SK-N-SH (cell line): Measurements from ENCODE around the gene PRPSAP2. TPM values are rescaled to one million over a fixed set of nuclear protein-coding genes. Genes with fewer than 3 reads are reported as not detected.

Experiments
- CTCF ChIA-PET: fragments of 300-600, 350-600 bp; formaldehyde crosslinking; extraction: SDS; loops from one replicate; lab custom pipeline; 2021; lab: Yijun Ruan, JAX
- POLR2A ChIA-PET: fragments of 350-600 bp; sonication (Branson Sonifier 250); formaldehyde crosslinking; extraction: SDS; loops from one replicate; lab custom pipeline; 2020; ENCODE audit warnings: antibody characterized with exemption, inconsistent platforms; lab: Yijun Ruan, JAX
- DNase-seq: peaks from one replicate; pipeline ENCODE4 v3.0.0; 2012
- H2AFZ ChIP-seq: fragments of 200-600 bp; sonication (generic); 2 replicates; pipeline ENCODE4 v1.8.1; 2016; ENCODE audit warnings: antibody characterized with exemption, mild to moderate bottlenecking, low read depth
- H3F3A ChIP-seq: fragments of 200-600 bp; sonication (generic); replicated peaks from 2 replicates; pipeline ENCODE3; 2016; ENCODE audit warnings: antibody characterized with exemption, mild to moderate bottlenecking; ENCODE audit not compliant: insufficient read depth
- H3K27ac ChIP-seq, 2 experiments: fragments of 200-500 bp in 1 of 2; fragments of 200-600 bp in 1 of 2; sonication (Bioruptor generic) in 1 of 2; sonication (generic), shearing (Covaris generic) in 1 of 2; 2 replicates each; pipeline versions ENCODE4 v1.5.1 to v1.6.1; 2014 to 2016; ENCODE audit warnings: low read depth in 2 of 2, inconsistent platforms in 1 of 2, low read length in 1 of 2, mild to moderate bottlenecking in 1 of 2, mixed read lengths in 1 of 2
- H3K27me3 ChIP-seq: fragments of 200-600 bp; sonication (generic), shearing (Covaris generic); 2 replicates; pipeline ENCODE4 v1.6.1; 2016; ENCODE audit warnings: mixed run types; ENCODE audit not compliant: insufficient read depth
- H3K36me3 ChIP-seq, 2 experiments: fragments of 200-500 bp in 1 of 2; fragments of 200-600 bp in 1 of 2; sonication (Bioruptor generic) in 1 of 2; sonication (generic) in 1 of 2; replicated peaks in 1 of 2; 2 replicates each; pipeline versions ENCODE3 to v1.5.1; 2014 to 2016; ENCODE audit warnings: low read length in 1 of 2, mild to moderate bottlenecking in 1 of 2; ENCODE audit not compliant: insufficient read depth in 2 of 2, control insufficient read depth in 1 of 2
- H3K4me1 ChIP-seq, 2 experiments: fragments of 200-500 bp in 1 of 2; fragments of 200-600 bp in 1 of 2; sonication (Bioruptor generic) in 1 of 2; sonication (generic), shearing (Covaris generic) in 1 of 2; 2 replicates each; pipeline versions ENCODE4 v1.5.1 to v1.6.1; 2014 to 2016; ENCODE audit warnings: low read depth in 1 of 2, low read length in 1 of 2, mixed run types in 1 of 2; ENCODE audit not compliant: insufficient read depth in 2 of 2, control insufficient read depth in 1 of 2
- H3K4me2 ChIP-seq: fragments of 200-600 bp; sonication (generic), shearing (Covaris generic); 2 replicates; pipeline ENCODE4 v1.6.1; 2017; ENCODE audit warnings: mixed run types
- H3K4me3 ChIP-seq, 2 experiments: fragments of 200-500 bp in 1 of 2; fragments of 200-600 bp in 1 of 2; sonication (Bioruptor generic) in 1 of 2; sonication (generic), shearing (Covaris generic) in 1 of 2; 2 replicates each; pipeline versions ENCODE4 v1.5.1 to v1.8.1; 2014 to 2016; ENCODE audit warnings: low read depth in 2 of 2, inconsistent platforms in 1 of 2, low read length in 1 of 2, mild to moderate bottlenecking in 1 of 2, mixed read lengths in 1 of 2, moderate library complexity in 1 of 2
- H3K79me2 ChIP-seq: fragments of 200-600 bp; sonication (generic); 2 replicates; pipeline ENCODE4 v1.8.1; 2017; ENCODE audit warnings: mild to moderate bottlenecking; ENCODE audit not compliant: insufficient read depth
- H3K9ac ChIP-seq: fragments of 200-600 bp; sonication (generic); 2 replicates; pipeline ENCODE4 v1.6.1; 2017; ENCODE audit warnings: mixed run types
- H3K9me2 ChIP-seq: fragments of 200-600 bp; sonication (generic); 2 replicates; pipeline ENCODE4 v1.6.1; 2017; ENCODE audit warnings: mixed run types
- H3K9me3 ChIP-seq: fragments of 200-600 bp; sonication (generic); 2 replicates; pipeline ENCODE4 v1.6.1; 2017; ENCODE audit warnings: mixed run types, mild to moderate bottlenecking, moderate library complexity
- H4K20me1 ChIP-seq: fragments of 200-600 bp; sonication (generic); 2 replicates; pipeline ENCODE4 v1.6.1; 2017; ENCODE audit warnings: mild to moderate bottlenecking, mixed run types; ENCODE audit not compliant: insufficient read depth
- CHD2 ChIP-seq: fragments of 150-350 bp; IDR thresholded peaks from 2 replicates; pipeline ENCODE4 v1.6.1; 2018; ENCODE audit warnings: low read length; ENCODE audit not compliant: partially characterized antibody
- CTCF ChIP-seq: fragments of 200-600 bp; sonication (generic); IDR thresholded peaks from 2 replicates; pipeline ENCODE4 v1.6.1; 2017; ENCODE audit warnings: antibody characterized with exemption, mild to moderate bottlenecking, moderate library complexity
- EZH2phosphoT487 ChIP-seq: fragments of 200-600 bp; sonication (generic); IDR thresholded peaks from 2 replicates; pipeline ENCODE4 v1.6.1; 2017; ENCODE audit warnings: low read depth, mixed run types, mild to moderate bottlenecking, antibody characterized with exemption, moderate library complexity, borderline replicate concordance
- GATA2 ChIP-seq: sonication (generic); formaldehyde crosslinking; IDR thresholded peaks from 2 replicates; pipeline ENCODE4 v1.5.0; 2020; ENCODE audit warnings: mild to moderate bottlenecking, missing genetic modification reagents
- MEF2A ChIP-seq: IDR thresholded peaks from 2 replicates; pipeline ENCODE4 v1.4.0; 2012; ENCODE audit warnings: low read depth, borderline replicate concordance
- POLR2AphosphoS5 ChIP-seq: IDR thresholded peaks from 2 replicates; pipeline ENCODE4 v1.6.1; 2012; ENCODE audit warnings: low read depth, low read length
- RAD21 ChIP-seq: IDR thresholded peaks from 2 replicates; pipeline ENCODE4 v1.6.1; 2012; ENCODE audit warnings: mild to moderate bottlenecking, low read length
- RCOR1 ChIP-seq: fragments of 150-350 bp; IDR thresholded peaks from 2 replicates; pipeline ENCODE4 v1.6.1; 2017; ENCODE audit warnings: antibody characterized with exemption, low read length
- REST ChIP-seq: IDR thresholded peaks from 2 replicates; pipeline ENCODE4 v1.6.1; 2012; ENCODE audit warnings: mild to moderate bottlenecking, low read depth, low read length, moderate library complexity
- SIN3A ChIP-seq: IDR thresholded peaks from 2 replicates; pipeline ENCODE4 v1.6.1; 2012; ENCODE audit warnings: low read depth, mild to moderate bottlenecking, low read length, moderate library complexity, borderline replicate concordance
- TAF1 ChIP-seq: IDR thresholded peaks from 2 replicates; pipeline ENCODE4 v1.6.1; 2012; ENCODE audit warnings: low read depth, mild to moderate bottlenecking, low read length, moderate library complexity, borderline replicate concordance
- TCF12 ChIP-seq: IDR thresholded peaks from 2 replicates; pipeline ENCODE4 v1.4.0; 2012
- USF2 ChIP-seq: fragments of 150-350 bp; IDR thresholded peaks from 2 replicates; pipeline ENCODE4 v1.6.1; 2017; ENCODE audit warnings: antibody characterized with exemption, low read length, low read depth, borderline replicate concordance
- YY1 ChIP-seq: IDR thresholded peaks from 2 replicates; pipeline ENCODE4 v1.4.0; 2012; ENCODE audit warnings: low read depth, mild to moderate bottlenecking
- WGBS: methylation state at CpG from one replicate; pipeline ENCODE4 v1.1.6; 2017; ENCODE audit warnings: low lambda C conversion rate; 5-methylcytosine and 5-hydroxymethylcytosine counted together
- polyA plus RNA-seq, 3 experiments: library from polyadenylated mRNA; depleted of rRNA; stranded (reverse); fragments of >200 nt; gene quantifications; 2 replicates each; pipeline ENCODE4 v1.2.3, GENCODE V29; 2012
- TF ChIP-seq, protein P1 (sequence below): IDR thresholded peaks from 2 replicates; pipeline ENCODE4; 2012
- TF ChIP-seq, protein P2 (sequence below): IDR thresholded peaks from 2 replicates; pipeline ENCODE4 v1.4.0; 2012; ENCODE audit warnings: low read depth

The PRPSAP2 gene
- polyA plus RNA-seq, 1 of the 3 experiments (the other 2 are of a cell fraction): 27.6 TPM

- no peak overlapping the region for H2AFZ ChIP-seq
- H4K20me1 ChIP-seq: no peaks in the 10 kb centered on the region
- no peak overlapping the region for H3K9ac ChIP-seq
- no peaks in the 10 kb centered on the region for H3K79me2 ChIP-seq
- H3K9me2 ChIP-seq: no peaks in the 10 kb centered on the region
- CTCF ChIA-PET: interaction anchor here (1.5 kb wide), 1 partner anchor 50 kb away, joined by 3 read pairs; no protein-coding TSS in a partner anchor
- no peak overlapping the region for H3K4me2 ChIP-seq
- TF ChIP-seq USF2 (no peak), TAF1 (no peak), EZH2phosphoT487 (no peak), POLR2AphosphoS5 (no peak), YY1 (no peak), RCOR1 (no peak), CHD2 (no peak), REST (no peak), CTCF (no peak), RAD21 (no peak), GATA2 (CRISPR knock-in tag) (no peak), SIN3A (no peak), MEF2A (no peak), TCF12 (no peak)
- TF ChIP-seq, protein P1, sequence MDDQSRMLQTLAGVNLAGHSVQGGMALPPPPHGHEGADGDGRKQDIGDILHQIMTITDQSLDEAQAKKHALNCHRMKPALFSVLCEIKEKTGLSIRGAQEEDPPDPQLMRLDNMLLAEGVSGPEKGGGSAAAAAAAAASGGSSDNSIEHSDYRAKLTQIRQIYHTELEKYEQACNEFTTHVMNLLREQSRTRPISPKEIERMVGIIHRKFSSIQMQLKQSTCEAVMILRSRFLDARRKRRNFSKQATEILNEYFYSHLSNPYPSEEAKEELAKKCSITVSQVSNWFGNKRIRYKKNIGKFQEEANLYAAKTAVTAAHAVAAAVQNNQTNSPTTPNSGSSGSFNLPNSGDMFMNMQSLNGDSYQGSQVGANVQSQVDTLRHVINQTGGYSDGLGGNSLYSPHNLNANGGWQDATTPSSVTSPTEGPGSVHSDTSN: no peak
- TF ChIP-seq, protein P2, sequence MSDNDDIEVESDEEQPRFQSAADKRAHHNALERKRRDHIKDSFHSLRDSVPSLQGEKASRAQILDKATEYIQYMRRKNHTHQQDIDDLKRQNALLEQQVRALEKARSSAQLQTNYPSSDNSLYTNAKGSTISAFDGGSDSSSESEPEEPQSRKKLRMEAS: no peak
- no peak for DNase-seq
- H3K4me3 ChIP-seq: no peak overlapping the region
- no peaks in the 10 kb centered on the region for H3K9me3 ChIP-seq
- H3K36me3 ChIP-seq: peaks cover 5 to 24% of the 10 kb centered on the region in 2 experiments
- 81% methylated on average over 6 of the region's 6 CpGs for WGBS
- H3K4me1 ChIP-seq: no peaks in the 10 kb centered on the region; a peak in 1 of 4 replicates
- POLR2A ChIA-PET: no interaction called here
- no peak overlapping the region; a peak in 1 of 4 replicates for H3K27ac ChIP-seq
- no peaks in the 10 kb centered on the region for H3F3A ChIP-seq
- H3K27me3 ChIP-seq: no peaks in the 10 kb centered on the region
Observed at GRCh38 chr17:18910881-18911280, 53.0 kb downstream of the PRPSAP2 start.
